HG02938 (cell line): ENCODE data around the gene UBE3B.
"Not testable (repeated sequence)": the region's sequence is repeated elsewhere in the genome, so short reads cannot be mapped to it uniquely, and the experiment has no call there.

Experiments used
- ATAC-seq: cut with Tn5 transposase; IDR thresholded peaks from one replicate; pipeline ENCODE4 v1.9.1; 2021; ENCODE audit warnings: mild to moderate bottlenecking, moderate library complexity; ENCODE audit not compliant: unreplicated experiment

The UBE3B gene

GRCh38 chr12:109473006-109473405, 4.4 kb upstream of the UBE3B start:
- no peak for ATAC-seq

- not testable (repeated sequence) for ATAC-seq
Observed at GRCh38 chr12:109473526-109474270, 3.7 kb upstream of the UBE3B start.

- no peak for ATAC-seq
Observed at GRCh38 chr12:109475121-109475520, 2.3 kb upstream of the UBE3B start.

GRCh38 chr12:109475993-109476806, 1.2 kb upstream of the UBE3B start:
- ATAC-seq, result no peak

- peak; percentile 7 for ATAC-seq
Observed at GRCh38 chr12:109476807-109477184, 638 bp upstream of the UBE3B start.

GRCh38 chr12:109477963-109478315, 505 bp downstream of the UBE3B start:
- ATAC-seq, result no peak

GRCh38 chr12:109479761-109480160, 2.3 kb downstream of the UBE3B start:
- no peak for ATAC-seq

GRCh38 chr12:109480356-109480755, 2.9 kb downstream of the UBE3B start:
- ATAC-seq, result no peak

- no peak for ATAC-seq
Observed at GRCh38 chr12:109481863-109482262, 4.4 kb downstream of the UBE3B start.

GRCh38 chr12:109482491-109482890, 5.1 kb downstream of the UBE3B start:
- ATAC-seq, result no peak

- ATAC-seq, result no peak
Observed at GRCh38 chr12:109482894-109483293, 5.5 kb downstream of the UBE3B start.

- ATAC-seq, result no peak
Observed at GRCh38 chr12:109483346-109483745, 5.9 kb downstream of the UBE3B start.

- no peak for ATAC-seq
Observed at GRCh38 chr12:109485201-109485600, 7.8 kb downstream of the UBE3B start.

GRCh38 chr12:109487181-109488050, 10.0 kb downstream of the UBE3B start:
- no peak for ATAC-seq

- no peak for ATAC-seq
Observed at GRCh38 chr12:109488051-109488665, 10.7 kb downstream of the UBE3B start.

- no peak for ATAC-seq
Observed at GRCh38 chr12:109489016-109489954, 11.9 kb downstream of the UBE3B start.

- ATAC-seq, result no peak
Observed at GRCh38 chr12:109489955-109490565, 12.6 kb downstream of the UBE3B start.

- no peak for ATAC-seq
Observed at GRCh38 chr12:109491671-109492070, 14.2 kb downstream of the UBE3B start.

GRCh38 chr12:109492371-109492770, 14.9 kb downstream of the UBE3B start:
- no peak for ATAC-seq
